ENCODE data around the gene ACRV1.
"Not testable (repeated sequence)": the region's sequence is repeated elsewhere in the genome, so short reads cannot be mapped to it uniquely, and the experiment has no call there.

ACRV1 gene, protein sequence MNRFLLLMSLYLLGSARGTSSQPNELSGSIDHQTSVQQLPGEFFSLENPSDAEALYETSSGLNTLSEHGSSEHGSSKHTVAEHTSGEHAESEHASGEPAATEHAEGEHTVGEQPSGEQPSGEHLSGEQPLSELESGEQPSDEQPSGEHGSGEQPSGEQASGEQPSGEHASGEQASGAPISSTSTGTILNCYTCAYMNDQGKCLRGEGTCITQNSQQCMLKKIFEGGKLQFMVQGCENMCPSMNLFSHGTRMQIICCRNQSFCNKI

DNA sequence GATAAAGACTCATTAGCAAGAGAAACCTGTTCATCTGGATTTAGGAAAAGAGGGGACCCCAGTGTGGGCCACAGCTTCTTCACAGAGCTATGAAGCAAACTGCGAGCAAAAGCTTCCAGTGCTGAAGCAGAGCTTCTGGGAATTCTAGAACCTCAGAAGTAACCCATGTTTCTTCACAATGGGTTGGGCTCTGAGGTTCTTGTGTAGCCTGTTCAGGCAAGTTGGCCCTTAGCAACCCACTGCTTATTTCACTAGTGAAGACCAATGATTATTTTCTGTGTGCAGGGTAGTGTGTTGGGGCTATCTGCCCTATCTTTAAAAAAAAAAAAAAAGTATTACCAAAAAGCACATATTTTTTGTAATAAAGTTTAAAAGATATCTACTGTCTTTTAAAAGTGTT is at the start of gene ACRV1:
ACRV1 (minus strand) TSS at position 101 of the 400 bp plus-strand sequence; CDS start at position 34, 67 bp downstream.
- DNase-seq (ENCODE audit: extremely low read depth in 1 of 2, low read depth in 1 of 2), result no peak

DNA sequence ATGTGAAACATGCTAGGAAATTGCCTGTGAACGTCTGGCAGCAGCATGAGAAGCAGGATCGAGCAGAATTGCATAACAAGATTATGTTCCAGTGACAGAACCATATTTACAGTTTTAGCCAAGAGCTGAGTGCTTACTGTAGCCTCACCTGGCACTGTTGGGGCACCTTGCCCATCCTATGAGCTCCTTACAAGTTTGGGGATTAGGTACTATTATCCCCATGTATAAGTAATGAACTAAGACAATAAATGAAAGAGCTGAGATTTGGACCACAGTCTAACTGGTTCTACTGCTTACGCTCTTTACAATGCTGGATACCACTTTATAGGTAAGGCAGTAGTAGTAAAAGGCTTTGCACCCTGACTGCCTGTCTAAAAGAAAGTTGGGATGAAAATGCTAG is 48.3 kb upstream of the ACRV1 start:
- DNase-seq (ENCODE audit: extremely low read depth in 1 of 2, low read depth in 1 of 2), result no peak

DNA sequence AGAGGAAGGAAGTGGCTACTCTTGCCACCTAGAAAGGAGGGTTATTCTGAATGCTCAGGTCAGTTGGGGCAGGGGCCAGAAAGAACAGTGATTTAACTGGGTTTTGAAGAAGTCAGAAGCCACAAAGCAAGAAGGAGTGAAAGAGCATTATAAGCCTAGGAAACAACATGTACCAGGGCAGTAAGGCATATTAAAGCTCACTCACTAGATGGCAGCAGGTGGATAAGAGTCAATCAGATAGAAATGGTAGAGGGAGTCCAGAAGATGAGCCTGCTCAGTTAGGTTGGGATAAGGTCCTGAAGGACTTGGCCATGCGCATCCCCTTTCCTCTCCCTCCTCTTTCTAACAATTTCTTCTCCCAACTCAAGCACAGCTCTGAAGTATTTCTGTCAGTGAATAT is 43.5 kb upstream of the ACRV1 start:
- DNase-seq (ENCODE audit: extremely low read depth in 1 of 2, low read depth in 1 of 2), result no peak

DNA sequence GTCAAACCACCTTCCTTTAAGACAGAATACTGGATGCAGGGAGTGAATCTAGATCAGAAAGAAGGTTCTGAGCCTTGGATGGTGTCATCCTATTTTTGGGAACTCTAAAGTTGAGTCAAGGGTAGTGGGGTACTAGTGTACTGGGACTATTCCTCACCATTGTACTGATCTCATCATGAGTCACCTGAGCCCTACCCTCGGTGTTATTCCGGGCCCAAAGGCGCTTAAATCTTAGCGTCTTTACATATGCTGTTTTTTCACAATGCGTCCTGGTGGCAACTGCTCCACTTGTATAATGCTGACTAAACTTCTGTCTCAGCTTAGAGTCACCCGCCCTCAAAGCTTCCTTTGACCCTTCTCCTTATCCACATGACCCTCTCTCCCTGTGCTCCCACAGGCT is 40.1 kb upstream of the ACRV1 start:
- DNase-seq (ENCODE audit: extremely low read depth in 1 of 2, low read depth in 1 of 2), result no peak

DNA sequence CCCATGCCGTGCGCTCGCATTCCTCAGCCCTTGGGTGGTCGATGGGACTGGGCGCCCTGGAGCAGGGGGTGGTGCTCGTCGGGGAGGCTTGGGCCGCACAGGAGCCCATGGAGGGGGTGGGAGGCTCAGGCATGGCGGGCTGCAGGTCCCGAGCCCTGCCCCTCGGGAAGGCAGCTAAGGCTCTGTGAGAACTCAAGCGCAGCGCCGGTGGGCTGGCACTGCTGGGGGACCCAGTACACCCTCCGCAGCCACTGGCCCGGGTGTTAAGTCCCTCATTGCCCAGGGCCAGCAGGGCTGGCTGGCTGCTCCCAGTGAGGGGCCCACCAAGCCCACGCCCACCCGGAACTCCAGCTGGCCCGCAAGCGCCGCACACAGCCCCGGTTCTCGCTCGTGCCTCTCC is 24.0 kb upstream of the ACRV1 start:
- DNase-seq (ENCODE audit: extremely low read depth in 1 of 2, low read depth in 1 of 2), result not testable (repeated sequence)

DNA sequence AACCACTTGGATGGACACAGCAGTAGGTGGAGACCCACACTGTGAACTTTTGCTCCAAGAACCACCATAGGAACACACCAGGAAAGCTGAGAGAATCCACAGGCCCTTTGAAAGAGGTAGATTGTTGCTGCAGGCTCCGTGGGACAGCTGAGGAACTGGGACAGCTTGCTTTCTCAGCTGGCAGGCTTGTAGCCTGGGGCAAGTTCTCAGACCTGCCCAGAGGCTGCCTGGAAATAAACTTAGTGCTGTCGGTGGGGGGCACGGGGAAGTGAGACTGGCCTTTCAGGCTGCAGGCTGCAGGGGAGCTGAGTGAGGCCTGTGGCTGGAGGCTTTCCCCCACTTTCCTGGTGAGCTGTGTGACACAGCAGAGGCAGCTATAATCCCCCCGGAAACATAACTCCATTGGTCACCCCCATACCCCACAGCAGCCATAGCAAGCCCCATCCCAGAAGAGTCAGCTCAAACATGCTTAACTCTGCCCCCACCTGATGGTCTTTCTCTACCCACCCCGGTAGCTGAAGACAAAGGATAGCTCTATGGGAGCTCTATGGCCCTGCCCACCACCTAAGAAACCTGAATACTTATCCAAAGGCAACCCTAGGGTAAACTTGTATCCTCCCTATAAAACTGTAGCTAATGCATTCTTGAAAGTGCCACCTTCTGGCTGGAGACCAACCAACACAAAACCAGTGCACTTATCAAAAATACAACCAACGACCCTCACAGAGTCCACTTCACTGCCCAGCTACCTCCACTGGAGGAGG is 21.4 kb upstream of the ACRV1 start:
- no peak for DNase-seq (ENCODE audit: extremely low read depth in 1 of 2, low read depth in 1 of 2)

DNA sequence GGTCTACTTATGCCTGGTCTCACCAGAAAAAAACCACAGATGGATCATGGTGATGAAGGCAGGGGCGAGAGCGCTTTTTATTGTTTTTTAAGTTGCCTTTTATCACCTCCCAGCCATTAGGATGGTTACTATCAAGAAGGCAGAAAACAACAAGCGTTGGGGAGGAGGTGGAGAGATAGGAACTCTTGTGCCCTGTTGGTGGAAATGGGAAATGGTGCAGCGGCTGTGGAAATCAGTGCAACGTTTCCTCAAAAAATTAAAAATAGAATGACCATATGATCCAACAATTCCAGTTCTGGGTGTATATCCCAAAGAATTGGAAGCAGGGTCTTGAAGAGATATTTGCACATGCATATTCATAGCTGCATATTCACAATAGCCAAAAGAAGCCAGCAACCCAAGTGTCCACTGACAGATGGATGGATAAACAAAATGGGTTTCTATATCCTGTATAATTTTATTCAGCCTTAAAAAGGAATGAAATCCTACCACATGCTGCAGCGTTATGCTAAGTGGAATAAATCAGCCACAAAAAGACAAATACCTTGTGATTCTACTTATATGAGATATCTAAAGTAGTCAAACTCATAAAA is 20.5 kb upstream of the ACRV1 start:
- no peak for DNase-seq (ENCODE audit: extremely low read depth in 1 of 2, low read depth in 1 of 2)

DNA sequence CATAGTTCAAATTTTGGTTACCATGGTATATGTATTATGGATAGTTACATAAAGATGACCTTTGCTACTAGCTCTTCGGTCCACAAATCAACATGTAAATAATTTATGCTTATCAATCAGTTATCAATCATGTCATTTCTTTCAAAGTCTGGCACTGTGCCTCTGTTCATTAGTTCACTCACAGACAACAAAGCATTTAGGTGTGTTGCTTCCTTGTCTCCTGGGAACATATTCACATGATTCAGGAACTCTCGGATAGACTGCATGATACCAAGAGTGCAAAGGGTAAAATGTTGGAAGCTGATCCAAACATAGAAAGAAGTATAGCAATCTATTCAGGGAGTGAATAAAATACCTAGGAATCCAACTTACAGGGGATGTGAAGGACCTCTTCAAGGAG is 14.3 kb upstream of the ACRV1 start:
- no peak for DNase-seq (ENCODE audit: extremely low read depth in 1 of 2, low read depth in 1 of 2)

DNA sequence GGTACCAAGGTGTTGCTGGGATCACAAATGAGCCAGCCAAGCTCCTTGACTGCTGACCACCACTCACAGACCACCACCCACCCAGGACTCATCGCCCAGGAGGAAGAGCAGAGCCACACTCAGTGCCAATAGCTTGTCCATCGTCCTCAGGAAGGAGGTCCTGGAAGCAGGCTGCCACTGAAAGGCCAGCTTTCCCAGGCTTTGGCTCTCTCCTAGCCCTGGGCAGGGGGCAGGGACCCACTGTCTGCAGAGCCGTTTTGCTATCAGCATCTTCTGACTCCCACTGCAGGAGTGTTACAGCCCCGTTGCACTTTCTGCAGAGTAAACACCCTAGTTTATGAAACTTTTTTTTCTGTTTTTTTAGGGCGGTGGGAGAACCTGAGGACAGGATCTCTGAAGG is 12.2 kb upstream of the ACRV1 start:
- no peak for DNase-seq (ENCODE audit: extremely low read depth in 1 of 2, low read depth in 1 of 2)

DNA sequence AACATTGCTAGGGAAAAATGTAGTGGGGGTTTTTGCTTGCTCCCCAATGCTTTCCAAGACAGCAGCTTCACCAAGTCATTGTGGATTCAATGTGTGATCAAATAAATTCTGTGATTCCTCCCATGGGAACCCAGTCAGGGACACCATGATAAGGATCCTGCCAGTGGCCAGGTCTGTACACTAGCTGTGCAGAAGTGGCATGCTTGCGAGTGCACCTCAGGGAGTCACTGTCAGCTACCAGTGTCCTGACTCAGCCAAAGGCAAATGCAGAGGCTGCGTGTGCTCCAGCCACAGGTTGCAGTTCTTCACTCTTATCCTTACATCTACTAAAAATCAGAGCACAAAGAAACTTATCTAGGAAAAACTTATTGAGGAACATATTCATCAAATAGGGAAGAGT is 9.4 kb upstream of the ACRV1 start:
- no peak for DNase-seq (ENCODE audit: extremely low read depth in 1 of 2, low read depth in 1 of 2)

DNA sequence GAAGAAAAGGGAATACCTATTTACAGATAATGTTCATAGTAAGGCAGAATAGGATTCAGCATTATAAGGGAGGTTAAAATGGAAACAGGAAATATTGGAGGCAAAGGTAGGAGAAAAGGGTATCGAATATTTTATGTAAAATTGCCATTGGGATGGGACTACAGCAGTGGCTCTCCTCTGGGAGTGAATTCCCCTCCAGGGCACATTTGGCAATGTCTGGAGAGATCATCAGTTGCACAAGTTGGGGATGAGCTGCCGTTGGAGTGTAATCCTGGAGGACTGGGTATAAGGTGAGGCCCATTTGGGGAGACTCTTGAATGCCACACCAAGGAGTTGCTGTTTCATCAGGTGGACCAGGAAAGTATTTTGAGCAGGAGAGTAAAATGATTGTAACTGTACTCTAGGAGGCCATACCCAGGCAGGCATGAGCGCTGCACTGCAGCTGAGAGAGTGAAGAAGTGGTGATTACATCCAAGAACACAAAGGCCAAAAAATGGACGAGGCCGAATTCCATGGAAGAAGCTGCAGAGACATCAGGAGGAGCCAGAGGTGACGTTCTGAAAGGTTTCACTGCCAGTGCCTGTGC is 8.7 kb upstream of the ACRV1 start:
- no peak for DNase-seq (ENCODE audit: extremely low read depth in 1 of 2, low read depth in 1 of 2)

DNA sequence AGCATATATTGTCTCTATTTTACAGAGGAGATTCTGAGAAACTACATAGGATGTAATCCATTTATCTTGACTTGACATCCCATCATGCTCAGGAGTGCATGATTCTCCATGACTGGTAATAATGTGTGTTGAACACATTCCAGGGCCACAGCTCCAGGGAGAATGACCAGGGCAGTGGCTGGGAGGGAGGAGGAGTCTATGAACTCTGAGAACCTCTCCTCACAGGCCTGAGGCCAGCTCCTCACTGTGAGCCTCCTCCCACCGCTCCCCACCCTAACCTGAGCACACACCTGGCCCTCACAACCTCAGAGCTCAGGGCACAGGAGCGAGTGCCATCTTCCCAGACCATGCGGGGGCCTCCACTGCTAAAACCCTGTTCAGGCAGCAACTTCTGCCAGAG is 8.0 kb upstream of the ACRV1 start:
- DNase-seq (ENCODE audit: extremely low read depth in 1 of 2, low read depth in 1 of 2), result no peak

DNA sequence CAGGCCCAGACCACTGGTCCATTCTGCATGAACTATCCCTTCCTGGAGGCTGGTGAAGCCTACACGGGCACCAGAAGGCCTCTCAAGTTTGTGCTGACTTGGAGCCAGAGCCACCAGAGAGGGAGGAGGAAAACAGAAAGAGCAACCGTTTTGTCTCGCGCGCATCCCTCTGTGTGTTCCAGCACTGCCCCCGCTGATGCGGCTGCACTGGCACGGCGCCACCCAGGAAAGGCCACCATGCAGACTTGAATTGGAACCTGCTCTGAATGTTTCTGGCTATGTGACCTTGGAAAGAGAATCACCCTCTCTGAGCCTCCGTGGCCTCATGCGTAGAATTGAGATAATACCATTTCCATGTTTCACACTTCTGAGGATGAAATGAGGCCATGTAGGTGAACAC is 7.4 kb upstream of the ACRV1 start:
- no peak for DNase-seq (ENCODE audit: extremely low read depth in 1 of 2, low read depth in 1 of 2)

DNA sequence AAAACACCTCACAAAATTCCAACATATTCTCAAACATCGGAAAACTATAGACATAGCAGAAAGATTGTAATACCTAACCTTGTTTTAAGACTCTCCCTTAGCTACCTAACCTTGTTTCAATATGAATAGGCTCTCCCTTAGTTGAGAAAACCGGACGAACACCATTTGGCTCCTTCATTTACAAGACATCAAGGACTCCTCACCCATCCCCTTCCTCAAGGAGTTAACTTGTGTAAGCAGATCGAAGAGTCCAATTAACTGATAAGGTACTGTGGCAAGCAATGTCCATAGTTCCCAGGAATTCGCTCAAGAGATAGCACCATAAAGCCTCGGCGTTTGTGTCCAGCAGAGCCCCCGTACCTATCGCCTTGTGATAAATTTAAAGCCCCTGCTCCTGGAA is 4.6 kb upstream of the ACRV1 start:
- DNase-seq (ENCODE audit: extremely low read depth in 1 of 2, low read depth in 1 of 2), result no peak

DNA sequence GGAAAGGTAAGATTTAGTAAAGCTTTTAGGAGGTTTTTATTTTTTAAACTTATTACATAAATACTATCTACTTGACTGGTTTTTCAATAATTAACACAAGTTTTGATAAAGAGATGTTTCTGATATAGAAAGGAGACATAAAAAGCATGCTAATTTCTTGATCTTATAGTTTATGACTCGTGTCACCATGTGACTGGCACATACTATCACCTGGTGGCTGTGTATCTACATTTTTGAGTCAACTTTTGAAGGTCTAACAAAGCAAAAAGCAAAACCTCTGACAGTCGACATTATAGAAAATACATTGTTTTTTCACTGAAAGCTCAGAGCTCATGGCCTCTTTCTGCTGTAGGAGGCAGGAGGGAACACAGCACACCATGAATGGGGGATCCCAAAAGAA is 810 bp downstream of the ACRV1 start:
- no peak for DNase-seq (ENCODE audit: extremely low read depth in 1 of 2, low read depth in 1 of 2)

DNA sequence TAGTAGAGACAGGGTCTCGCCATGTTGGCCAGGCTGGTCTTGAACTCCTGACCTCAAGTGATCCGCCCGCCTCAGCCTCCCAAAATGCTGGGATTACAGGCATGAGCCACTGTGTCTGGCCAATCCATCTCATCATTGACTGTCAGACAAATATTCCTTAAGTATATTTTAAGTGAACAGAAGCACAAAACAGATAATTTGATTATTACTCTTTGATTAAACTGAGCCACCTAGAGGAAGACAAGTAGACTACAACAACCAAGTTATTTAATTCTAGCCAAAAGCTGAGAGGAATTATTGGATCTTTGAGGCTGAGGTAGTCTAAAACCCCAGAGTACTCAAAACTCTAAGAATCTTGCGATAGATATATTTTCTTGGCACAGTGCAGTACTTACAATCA is 1.2 kb downstream of the ACRV1 start:
- no peak for DNase-seq (ENCODE audit: extremely low read depth in 1 of 2, low read depth in 1 of 2)

DNA sequence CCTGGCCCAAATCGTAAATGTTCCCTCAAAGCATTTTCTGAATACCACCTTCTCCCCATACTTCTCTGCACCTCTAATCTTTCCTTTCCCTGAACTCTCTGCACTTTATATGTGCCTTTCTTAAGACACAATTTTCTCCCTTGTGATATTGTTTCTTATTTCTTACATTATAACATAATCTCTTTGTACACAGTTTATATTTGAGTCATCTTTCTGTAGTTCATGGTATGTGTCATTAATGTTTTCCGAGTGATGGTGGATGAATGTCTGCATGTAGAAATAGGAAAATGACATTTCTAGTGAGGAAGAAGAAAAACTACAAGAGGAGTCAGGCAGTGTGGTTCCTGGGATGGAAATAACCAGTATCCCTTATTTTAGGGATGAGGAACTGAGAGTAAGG is 5.5 kb downstream of the ACRV1 start:
- no peak for DNase-seq (ENCODE audit: extremely low read depth in 1 of 2, low read depth in 1 of 2)

DNA sequence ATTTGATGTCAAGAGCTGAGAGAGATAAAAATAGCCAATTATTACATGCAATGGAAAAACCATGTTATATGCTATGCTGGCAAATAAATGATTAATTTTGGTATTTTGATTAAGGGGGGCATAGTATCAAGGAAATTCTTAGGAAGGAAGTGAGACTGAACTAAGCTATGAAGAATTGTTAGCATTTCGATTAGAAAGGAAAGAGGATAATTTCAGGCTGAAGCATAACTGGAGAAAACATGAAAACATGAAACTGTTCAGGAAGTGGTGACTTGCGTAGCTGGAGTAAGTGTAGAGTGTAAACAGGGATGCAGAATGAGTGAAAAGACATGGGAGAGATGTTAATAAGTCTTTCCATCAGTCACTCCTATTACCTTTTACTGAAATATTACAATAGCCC is 6.4 kb downstream of the ACRV1 start:
- DNase-seq (ENCODE audit: extremely low read depth in 1 of 2, low read depth in 1 of 2), result no peak

DNA sequence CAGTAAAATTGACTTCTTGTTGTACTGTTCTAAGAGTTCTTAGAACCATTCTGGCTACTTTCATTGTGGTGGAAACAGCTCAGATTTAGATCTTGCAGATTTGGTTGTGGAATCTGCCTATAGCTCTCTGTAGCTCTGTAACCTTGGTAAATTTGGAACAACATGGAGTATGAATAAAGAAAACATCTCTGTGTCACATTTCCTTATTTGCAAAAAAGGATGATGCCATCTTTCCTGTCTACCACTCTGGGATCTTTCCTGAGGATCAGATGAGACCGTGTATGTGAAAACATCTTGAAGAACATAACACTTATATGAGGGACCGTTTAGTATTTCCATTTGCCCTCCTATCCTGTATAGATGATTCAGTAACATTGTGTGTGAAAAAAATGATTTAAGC is 9.1 kb downstream of the ACRV1 start:
- no peak for DNase-seq (ENCODE audit: extremely low read depth in 1 of 2, low read depth in 1 of 2)

DNA sequence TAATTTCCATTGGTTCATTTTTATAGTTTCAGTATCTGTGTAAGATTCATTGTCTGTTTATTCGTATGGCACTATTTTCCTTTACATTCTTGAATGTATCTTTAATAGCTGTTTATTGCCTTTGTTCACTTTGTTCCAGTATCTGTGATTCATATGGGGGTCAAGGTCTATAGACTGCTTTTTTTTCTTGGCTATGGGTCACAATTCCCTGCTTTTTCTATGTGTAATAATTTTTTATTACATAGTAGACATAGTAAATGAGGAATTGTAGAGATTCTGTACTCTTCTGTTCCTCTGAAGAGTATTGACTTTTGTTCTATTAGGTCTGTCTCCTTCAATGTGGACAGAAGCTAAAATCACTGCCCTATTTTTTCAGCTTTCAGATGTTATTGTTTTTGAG is 10.5 kb downstream of the ACRV1 start:
- DNase-seq (ENCODE audit: extremely low read depth in 1 of 2, low read depth in 1 of 2), result no peak

DNA sequence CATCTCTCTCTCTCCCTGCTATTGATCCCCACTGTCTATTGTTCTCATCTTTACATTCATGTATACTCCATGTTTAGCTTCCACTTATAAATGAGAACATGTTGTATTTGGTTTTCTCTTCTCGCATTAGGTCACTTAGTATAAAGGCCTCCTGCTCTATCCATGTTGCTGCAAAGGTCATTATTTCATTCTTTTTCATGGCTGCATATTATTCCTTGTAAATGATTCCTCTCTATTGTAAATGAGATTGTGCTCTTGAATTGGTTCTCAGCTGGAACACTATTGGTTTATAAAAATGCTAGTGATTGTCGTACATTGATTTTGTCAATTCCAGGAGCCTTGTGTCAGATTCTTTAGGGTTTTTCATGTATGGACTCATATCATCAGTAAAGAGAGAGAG is 13.5 kb downstream of the ACRV1 start:
- DNase-seq (ENCODE audit: extremely low read depth in 1 of 2, low read depth in 1 of 2), result no peak

DNA sequence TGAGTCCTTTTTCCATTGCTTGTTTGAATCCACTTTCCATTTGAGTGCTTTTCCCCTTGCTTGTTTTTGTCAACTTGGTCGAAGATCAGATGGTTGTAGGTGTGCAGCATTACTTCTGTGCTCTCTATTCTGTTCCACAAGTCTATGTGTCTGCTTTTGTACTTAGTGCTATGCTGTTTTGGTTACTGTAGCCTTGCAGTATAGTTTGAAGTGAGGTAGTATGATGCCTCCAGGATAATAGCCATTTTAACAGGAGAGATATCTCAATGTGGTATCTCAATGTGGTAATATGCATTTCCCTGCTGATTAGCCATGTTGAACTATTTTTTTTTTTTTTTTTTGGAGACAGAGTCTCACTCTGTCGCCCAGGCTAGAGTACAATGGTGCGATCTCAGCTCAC is 16.7 kb downstream of the ACRV1 start:
- DNase-seq (ENCODE audit: extremely low read depth in 1 of 2, low read depth in 1 of 2), result no peak

Data from activated CD8-positive, alpha-beta memory T cell treated with anti-CD3 and anti-CD28 coated beads for 1 hour (primary cell).